T-helper 2 cell (primary cell): ENCODE data around the gene KIAA1614.

ENCODE experiments used
- DNase-seq, 5 experiments: peaks; one replicate each; pipeline versions ENCODE4 v3.0.0 to v3.0.0-alpha.2; 2012 to 2022
- total RNA-seq, 2 donors: gene quantifications; one replicate each; lab custom pipeline; 2026; lab: John Stamatoyannopoulos, UW

The KIAA1614 gene
- 0 to 0.40 reads per million in 2 donors for total RNA-seq

GRCh38 chr1:180912801-180913565, at the start of gene KIAA1614:
KIAA1614 (plus strand) TSS chr1:180912897; CDS start chr1:180913244, 347 bp downstream.
- DNase-seq, result no peak

GRCh38 chr1:180863158-180863775, 49.4 kb upstream of the KIAA1614 start:
- DNase-seq, result peak in 1 of 5 experiments; percentile 18

GRCh38 chr1:180881806-180882509, 30.7 kb upstream of the KIAA1614 start:
- peak in 1 of 5 experiments; percentile 47 for DNase-seq

GRCh38 chr1:180884588-180885300, 28.0 kb upstream of the KIAA1614 start:
- DNase-seq, result no peak

GRCh38 chr1:180886338-180886737, 26.4 kb upstream of the KIAA1614 start:
- DNase-seq, result no peak

- no peak for DNase-seq
Measured at GRCh38 chr1:180887841-180888240, 24.9 kb upstream of the KIAA1614 start.

GRCh38 chr1:180888870-180889269, 23.8 kb upstream of the KIAA1614 start:
- DNase-seq, result no peak

- DNase-seq, result no peak
Measured at GRCh38 chr1:180889325-180889724, 23.4 kb upstream of the KIAA1614 start.

- DNase-seq, result no peak
Measured at GRCh38 chr1:180892272-180892671, 20.4 kb upstream of the KIAA1614 start.

- DNase-seq, result no peak
Measured at GRCh38 chr1:180892675-180893074, 20.0 kb upstream of the KIAA1614 start.

GRCh38 chr1:180893614-180894013, 19.1 kb upstream of the KIAA1614 start:
- no peak for DNase-seq

GRCh38 chr1:180896161-180896560, 16.5 kb upstream of the KIAA1614 start:
- no peak for DNase-seq

- DNase-seq, result no peak
Measured at GRCh38 chr1:180898441-180899219, 14.1 kb upstream of the KIAA1614 start.

GRCh38 chr1:180899262-180899661, 13.4 kb upstream of the KIAA1614 start:
- DNase-seq, result no peak

- DNase-seq, result no peak
Measured at GRCh38 chr1:180901076-180901990, 11.4 kb upstream of the KIAA1614 start.

GRCh38 chr1:180902541-180902940, 10.2 kb upstream of the KIAA1614 start:
- DNase-seq, result no peak

- DNase-seq, result no peak
Measured at GRCh38 chr1:180905927-180906326, 6.8 kb upstream of the KIAA1614 start.

GRCh38 chr1:180906511-180906910, 6.2 kb upstream of the KIAA1614 start:
- DNase-seq, result no peak

- no peak for DNase-seq
Measured at GRCh38 chr1:180907313-180908055, 5.2 kb upstream of the KIAA1614 start.
